GM23248 (cell line): ENCODE results near the gene EXOSC1.
"Not testable (repeated sequence)": the region's sequence is repeated elsewhere in the genome, so short reads cannot be mapped to it uniquely, and the experiment has no call there.

ENCODE experiments used
- EZH2 ChIP-seq: fragments of 200-600 bp; sonication (generic); IDR thresholded peaks from 2 replicates; pipeline ENCODE4 v1.6.1; 2018; ENCODE audit warnings: antibody characterized with exemption, mild to moderate bottlenecking; ENCODE audit not compliant: insufficient read depth, poor library complexity, severe bottlenecking
- EZH2phosphoT487 ChIP-seq: fragments of 200-600 bp; sonication (generic); IDR thresholded peaks from 2 replicates; pipeline ENCODE4 v1.6.1; 2018; ENCODE audit warnings: antibody characterized with exemption, moderate library complexity, mild to moderate bottlenecking, low read depth; ENCODE audit not compliant: insufficient read depth

- not testable (repeated sequence) for TF ChIP-seq EZH2phosphoT487, EZH2
Measured at GRCh38 chr10:97468781-97469180, 23.0 kb upstream of the EXOSC1 start.
